Spinal cord (tissue), 10 donors: ENCODE measurements around the gene MACROD2. TPM values are rescaled to one million over a fixed set of nuclear protein-coding genes. Genes with fewer than 3 reads are reported as not detected.
A peak's percentile ranks its signal among the peaks of the same experiment; 100 is the strongest.

Experiments used
- DNase-seq, 6 donors: peaks; one replicate each; pipeline versions ENCODE4 v3.0.0 to v3.0.0-alpha.2; 2013 to 2015; ENCODE audit warnings: low spot score in 6 of 6, low read depth in 4 of 6
- H3K27ac ChIP-seq: one replicate; pipeline ENCODE4 v1.5.1; 2013; ENCODE audit warnings: low read depth, low read length, control low read depth
- H3K27me3 ChIP-seq: one replicate; pipeline ENCODE4 v1.6.1; 2013; ENCODE audit warnings: low read length; ENCODE audit not compliant: control insufficient read depth, insufficient read depth
- H3K36me3 ChIP-seq: one replicate; pipeline ENCODE4 v1.6.1; 2013; ENCODE audit warnings: low read length; ENCODE audit not compliant: control insufficient read depth, insufficient read depth
- H3K4me1 ChIP-seq: one replicate; pipeline ENCODE4 v1.6.1; 2013; ENCODE audit warnings: low read length; ENCODE audit not compliant: control insufficient read depth, insufficient read depth
- H3K4me3 ChIP-seq: one replicate; pipeline ENCODE4 v1.5.1; 2013; ENCODE audit warnings: low read depth, low read length, control low read depth
- H3K9me3 ChIP-seq: one replicate; pipeline ENCODE4 v1.6.1; 2013; ENCODE audit warnings: low read length; ENCODE audit not compliant: control insufficient read depth, insufficient read depth
- WGBS: methylation state at CpG from one replicate; pipeline ENCODE4 v1.1.5; 2013; ENCODE audit warnings: missing lambda C conversion rate; ENCODE audit not compliant: insufficient coverage; 5-methylcytosine and 5-hydroxymethylcytosine counted together
- polyA plus RNA-seq, 2 donors: library from polyadenylated mRNA; unstranded; fragments of 120-200 nt; gene quantifications; one replicate each; pipeline ENCODE4 v1.2.1, GENCODE V29; 2013; ENCODE audit not compliant: insufficient read length in 2 of 2
- total RNA-seq, 2 donors: library from RNA; depleted of rRNA in 1 of 2; stranded (reverse); fragments of 120-200 nt in 1 of 2; fragments of >200 nt in 1 of 2; gene quantifications; one replicate each; pipeline versions ENCODE4 v1.2.3 to v1.2.4, GENCODE V29; 2013 to 2014
- donor health status: healthy.

MACROD2 gene
- total and polyA plus RNA-seq, 4 donors: 16.2 to 34.0 (median 23.6) TPM

- no peak for DNase-seq
- peaks cover 3% of the 10 kb centered on the region for H3K36me3 ChIP-seq
- H3K9me3 ChIP-seq: no peaks in the 10 kb centered on the region
- H3K4me3 ChIP-seq: no peak overlapping the region
- H3K4me1 ChIP-seq: no peaks in the 10 kb centered on the region
- 95% methylated on average over 32 of the region's 32 CpGs for WGBS
- no peaks in the 10 kb centered on the region for H3K27me3 ChIP-seq
- H3K27ac ChIP-seq: no peak overlapping the region
These were observed 1036.4 kb downstream of the MACROD2 start for GRCh38 chr20:15031546-15032351.

GRCh38 chr20:15032352-15032622 is 1037.0 kb downstream of the MACROD2 start:
- peaks cover 3% of the 10 kb centered on the region for H3K36me3 ChIP-seq
- 90% methylated on average over 11 of the region's 11 CpGs for WGBS
- no peaks in the 10 kb centered on the region for H3K9me3 ChIP-seq
- H3K27ac ChIP-seq: no peak overlapping the region
- H3K4me1 ChIP-seq: no peaks in the 10 kb centered on the region
- no peak for DNase-seq
- no peak overlapping the region for H3K4me3 ChIP-seq
- H3K27me3 ChIP-seq: no peaks in the 10 kb centered on the region

GRCh38 chr20:15033269-15033668 is 1038.0 kb downstream of the MACROD2 start:
- no peaks in the 10 kb centered on the region for H3K4me1 ChIP-seq
- H3K4me3 ChIP-seq: no peak overlapping the region
- DNase-seq: peak in 1 of 6 donors; percentile 26
- H3K36me3 ChIP-seq: peaks cover 3% of the 10 kb centered on the region
- H3K9me3 ChIP-seq: no peaks in the 10 kb centered on the region
- no peak overlapping the region for H3K27ac ChIP-seq
- no peaks in the 10 kb centered on the region for H3K27me3 ChIP-seq
- WGBS: no CpG with 5 or more reads among the region's 4 CpGs

GRCh38 chr20:15033891-15034290 is 1038.6 kb downstream of the MACROD2 start:
- Histone ChIP-seq H3K36me3 (peaks cover 3% of the 10 kb centered on the region), H3K27ac (no peak overlapping the region), H3K4me1 (no peaks in the 10 kb centered on the region), H3K4me3 (no peak overlapping the region), H3K27me3 (no peaks in the 10 kb centered on the region), H3K9me3 (no peaks in the 10 kb centered on the region)
- DNase-seq: peak in 2 of 6 donors; percentile 18 to 39
- 50% methylated on average over 4 of the region's 8 CpGs for WGBS

- Histone ChIP-seq H3K4me1 (no peaks in the 10 kb centered on the region), H3K9me3 (no peaks in the 10 kb centered on the region), H3K27me3 (no peaks in the 10 kb centered on the region), H3K27ac (no peak overlapping the region), H3K36me3 (peaks cover 3% of the 10 kb centered on the region), H3K4me3 (no peak overlapping the region)
- no peak for DNase-seq
- WGBS: no CpG with 5 or more reads among the region's 3 CpGs
These were observed 1041.6 kb downstream of the MACROD2 start for GRCh38 chr20:15036948-15037347.

- no peak overlapping the region for H3K27ac ChIP-seq
- H3K4me1 ChIP-seq: no peaks in the 10 kb centered on the region
- DNase-seq: no peak
These were observed 1043.9 kb downstream of the MACROD2 start for GRCh38 chr20:15039088-15039752.

GRCh38 chr20:15042723-15043122 is 1047.4 kb downstream of the MACROD2 start:
- WGBS: no CpG with 5 or more reads among the region's 1 CpG

More at GRCh38 chr20:15039088-15039752, 1043.9 kb downstream of the MACROD2 start:
- H3K9me3 ChIP-seq: no peaks in the 10 kb centered on the region
- H3K4me3 ChIP-seq: no peak overlapping the region
- 82% methylated on average over 1 of the region's 2 CpGs for WGBS
- no peaks in the 10 kb centered on the region for H3K27me3 ChIP-seq
- no peaks in the 10 kb centered on the region for H3K36me3 ChIP-seq

GRCh38 chr20:15045246-15045645 is 1049.9 kb downstream of the MACROD2 start:
- Histone ChIP-seq H3K4me1 (no peaks in the 10 kb centered on the region), H3K9me3 (no peaks in the 10 kb centered on the region), H3K4me3 (no peak overlapping the region), H3K27me3 (no peaks in the 10 kb centered on the region), H3K36me3 (no peaks in the 10 kb centered on the region), H3K27ac (no peak overlapping the region)
- peak in 1 of 6 donors; percentile 14 for DNase-seq
- WGBS: no CpG with 5 or more reads among the region's 4 CpGs

More at GRCh38 chr20:15042723-15043122, 1047.4 kb downstream of the MACROD2 start:
- no peak for DNase-seq
- Histone ChIP-seq H3K36me3 (no peaks in the 10 kb centered on the region), H3K4me3 (no peak overlapping the region), H3K27me3 (no peaks in the 10 kb centered on the region), H3K9me3 (no peaks in the 10 kb centered on the region), H3K27ac (no peak overlapping the region), H3K4me1 (no peaks in the 10 kb centered on the region)

GRCh38 chr20:15047042-15047441 is 1051.7 kb downstream of the MACROD2 start:
- peak in 1 of 6 donors; percentile 31 for DNase-seq
- Histone ChIP-seq H3K4me1 (no peaks in the 10 kb centered on the region), H3K4me3 (no peak overlapping the region), H3K27me3 (no peaks in the 10 kb centered on the region), H3K9me3 (no peaks in the 10 kb centered on the region), H3K27ac (no peak overlapping the region), H3K36me3 (no peaks in the 10 kb centered on the region)
- 20% methylated on average over 1 of the region's 2 CpGs for WGBS

- no peaks in the 10 kb centered on the region for H3K9me3 ChIP-seq
- no peak for DNase-seq
- H3K27me3 ChIP-seq: no peaks in the 10 kb centered on the region
- H3K27ac ChIP-seq: no peak overlapping the region
- H3K4me1 ChIP-seq: no peaks in the 10 kb centered on the region
- H3K4me3 ChIP-seq: no peak overlapping the region
- no peaks in the 10 kb centered on the region for H3K36me3 ChIP-seq
- WGBS: no CpG with 5 or more reads among the region's 1 CpG
These were observed 1052.3 kb downstream of the MACROD2 start for GRCh38 chr20:15047601-15048000.
